Measurements from ENCODE around the gene RIOK3.

Gene RIOK3

DNA sequence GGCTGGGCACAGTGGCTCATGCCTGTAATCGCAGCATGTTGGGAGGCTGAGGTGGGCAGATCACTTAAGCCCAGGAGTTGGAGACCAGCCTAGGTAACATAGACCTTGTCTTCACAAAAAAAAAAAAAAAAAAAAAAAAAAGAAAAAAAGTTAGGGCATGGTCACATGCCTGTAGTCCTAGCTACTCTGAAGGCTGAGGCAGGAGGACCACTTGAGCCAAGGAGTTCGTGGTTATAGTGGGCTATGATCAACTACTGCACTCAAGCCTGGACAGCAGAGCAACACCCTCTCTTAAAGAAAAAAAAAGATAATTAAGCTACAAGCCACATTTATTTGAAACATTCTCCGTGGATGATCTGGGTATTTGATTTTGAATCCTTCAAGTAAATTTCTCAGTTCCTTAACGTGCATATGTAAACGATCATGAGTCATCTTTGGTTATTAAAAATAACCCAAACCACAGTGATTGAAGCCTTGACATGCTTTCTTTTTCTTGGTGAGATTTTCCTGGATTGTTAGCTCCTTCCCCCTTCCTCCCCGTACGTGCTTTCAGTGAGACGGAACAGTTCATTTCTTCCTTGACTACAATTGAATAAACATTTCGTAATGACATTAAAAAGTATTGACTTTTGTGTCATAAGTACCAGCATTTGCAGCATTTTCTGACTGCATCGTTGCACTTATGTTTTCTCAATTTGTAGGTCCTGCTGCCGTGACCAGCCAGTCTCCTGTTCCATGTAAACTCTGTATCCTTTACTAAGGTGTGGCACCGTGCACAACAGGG lies 70.5 kb downstream of the RIOK3 start:
- FAIRE-seq (no peak), DNase-seq (ENCODE audit: extremely low spot score, insufficient read length, low read depth) (no peak)

DNA sequence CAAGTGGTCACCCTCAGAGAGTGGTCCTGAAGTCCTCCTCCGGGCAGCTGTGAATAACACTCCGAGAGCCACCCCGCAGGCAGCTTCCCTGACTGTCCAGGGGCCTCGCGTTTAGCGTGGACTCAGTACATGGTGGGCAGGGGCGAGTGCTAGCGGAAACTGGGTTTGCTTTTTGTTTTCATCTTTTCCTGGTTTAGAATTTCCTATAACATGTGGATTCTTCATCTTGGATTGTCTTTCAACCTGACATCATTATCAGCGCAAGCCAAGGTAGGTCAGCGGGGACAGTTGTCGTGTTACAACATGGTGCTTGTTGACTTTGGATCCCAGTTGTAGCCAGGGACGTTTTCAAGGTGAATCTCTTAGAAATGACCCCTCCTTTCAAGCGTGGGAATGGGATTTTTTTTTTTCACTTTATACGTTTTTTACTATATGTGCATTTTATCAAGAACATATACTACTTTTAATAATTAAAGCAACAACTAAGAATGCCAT lies 71.2 kb downstream of the RIOK3 start:
- no peak for FAIRE-seq
- no peak for DNase-seq (ENCODE audit: extremely low spot score, insufficient read length, low read depth)

DNA sequence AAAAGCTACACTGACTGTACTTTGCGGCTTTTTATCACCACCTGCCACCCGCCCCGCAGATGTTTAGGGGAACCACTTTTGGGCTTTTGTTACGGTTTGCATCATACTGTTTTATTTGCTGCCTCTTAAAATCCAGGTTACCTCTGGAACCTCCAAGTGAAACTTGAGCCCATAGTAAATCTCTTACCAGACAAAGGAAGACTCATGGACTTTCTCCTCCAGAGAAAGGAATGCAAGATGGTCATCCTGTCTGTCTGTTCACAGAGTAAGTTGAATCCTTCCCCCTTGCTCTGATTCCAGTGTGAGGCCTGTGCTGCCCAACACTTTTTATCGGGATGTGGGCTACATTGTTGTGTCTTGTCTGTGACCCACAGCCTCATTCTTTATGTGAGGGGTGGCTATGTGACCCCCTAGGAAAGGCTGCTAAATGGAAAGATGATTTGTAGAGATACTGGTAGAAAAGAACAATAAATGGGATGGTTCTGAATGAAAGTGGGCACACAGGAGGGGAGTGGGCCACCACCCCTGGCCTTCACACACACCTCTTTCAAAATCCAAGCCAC lies 73.5 kb downstream of the RIOK3 start:
- DNase-seq (ENCODE audit: extremely low spot score, insufficient read length, low read depth) (no peak), FAIRE-seq (no peak)

DNA sequence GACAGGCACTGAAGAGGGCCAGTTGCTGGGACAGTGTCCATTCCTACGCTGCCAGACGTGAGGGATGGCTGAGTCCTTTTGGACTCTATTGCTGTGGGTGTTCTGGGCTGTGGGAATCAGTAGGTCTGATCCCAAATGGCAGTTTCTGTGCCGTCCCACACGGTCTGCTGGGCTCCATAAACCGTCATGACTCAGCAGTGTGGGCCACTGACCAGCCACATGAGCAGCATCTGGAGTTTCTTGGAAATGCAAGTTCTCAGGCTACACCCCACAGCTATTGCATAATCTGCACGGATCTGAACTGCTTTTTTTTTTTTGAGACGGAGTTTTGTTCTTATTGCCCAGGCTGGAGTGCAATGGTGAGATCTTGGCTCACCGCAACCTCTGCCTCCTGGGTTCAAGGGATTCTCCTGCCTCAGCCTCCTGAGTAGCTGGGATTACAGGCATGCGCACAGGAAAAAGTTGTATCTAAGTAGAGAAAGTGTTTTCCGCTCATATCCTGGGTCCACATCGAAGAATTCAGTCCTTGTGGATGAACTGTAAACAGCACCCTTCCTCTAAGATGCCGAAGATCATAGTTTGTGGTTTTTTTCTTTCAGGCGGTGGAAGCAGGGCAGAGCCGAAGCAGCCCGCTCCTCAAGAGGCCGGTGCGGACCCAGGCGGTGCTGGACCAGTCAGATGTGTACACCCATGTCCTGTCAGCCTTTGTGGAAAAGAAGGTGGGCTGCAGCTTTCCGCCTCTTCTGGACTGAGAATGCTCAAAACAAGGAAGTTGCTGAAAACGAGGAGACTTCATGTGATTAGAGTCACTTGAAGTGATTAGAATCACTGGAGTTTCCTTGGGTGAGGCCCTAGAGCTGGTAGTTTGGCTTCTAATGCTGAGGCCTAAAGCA lies 75.7 kb downstream of the RIOK3 start:
- FAIRE-seq (no peak), DNase-seq (ENCODE audit: extremely low spot score, insufficient read length, low read depth) (no peak)

DNA sequence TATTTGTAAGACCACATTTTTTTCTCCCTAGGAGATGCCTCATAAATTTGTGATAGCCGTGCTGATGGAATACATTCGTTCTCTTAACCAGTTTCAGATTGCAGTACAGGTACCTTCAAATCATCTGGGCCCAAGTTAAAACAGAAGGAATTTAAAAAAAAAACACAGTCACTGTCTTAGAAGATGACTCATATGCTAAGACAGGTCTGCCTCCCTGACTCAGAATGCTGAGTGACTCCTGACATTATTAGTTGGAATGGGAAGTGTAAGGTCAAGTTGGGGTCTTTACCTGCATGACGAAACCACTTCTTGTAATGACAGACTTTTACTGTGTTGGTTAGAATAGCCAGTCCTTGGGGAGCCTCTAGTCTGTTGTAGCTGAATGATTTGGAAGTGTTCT lies 76.5 kb downstream of the RIOK3 start:
- DNase-seq (ENCODE audit: extremely low spot score, insufficient read length, low read depth), result no peak
- FAIRE-seq, result no peak

DNA sequence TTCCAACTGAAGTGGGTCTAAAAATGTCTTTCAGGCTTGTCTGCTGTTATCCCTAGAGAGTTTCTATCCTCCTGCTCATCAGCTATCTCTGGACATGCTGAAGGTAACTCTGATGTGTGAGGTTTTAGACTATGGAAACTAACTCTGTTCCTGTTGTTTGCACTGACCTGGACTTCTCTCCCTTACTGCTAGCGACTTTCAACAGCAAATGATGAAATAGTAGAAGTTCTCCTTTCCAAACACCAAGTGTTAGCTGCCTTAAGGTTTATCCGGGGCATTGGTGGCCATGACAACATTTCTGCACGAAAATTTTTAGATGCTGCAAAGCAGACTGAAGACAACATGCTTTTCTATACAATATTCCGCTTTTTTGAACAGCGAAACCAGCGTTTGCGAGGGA lies 77.1 kb downstream of the RIOK3 start:
- FAIRE-seq (no peak), DNase-seq (ENCODE audit: extremely low spot score, insufficient read length, low read depth) (no peak)

DNA sequence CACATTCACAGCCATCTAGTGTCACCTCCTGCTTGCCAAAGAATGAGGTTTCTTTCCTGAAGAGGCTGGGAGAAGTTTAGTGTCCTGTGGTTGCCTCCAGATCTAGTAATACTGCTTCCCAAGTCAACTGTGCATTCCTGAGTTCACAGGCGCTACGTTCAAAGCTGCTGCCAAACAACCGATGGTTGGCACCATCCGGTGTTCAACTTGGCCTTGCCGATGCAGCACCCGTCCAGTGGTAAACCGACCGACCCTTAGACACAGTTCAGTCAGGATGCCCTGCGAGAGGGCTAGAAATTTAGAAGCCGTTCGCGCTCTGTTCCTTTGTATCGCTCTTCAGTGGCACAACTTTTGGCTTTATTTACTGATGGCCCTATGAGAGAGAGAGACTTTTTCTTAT lies 78.8 kb downstream of the RIOK3 start:
- FAIRE-seq (no peak), DNase-seq (ENCODE audit: extremely low spot score, insufficient read length, low read depth) (no peak)

All from GM18507 (cell line).